PFSK-1 (cell line): ENCODE results near the gene KCNT2.

Source experiments
- FOXP2 ChIP-seq: optimal IDR thresholded peaks from 2 replicates; pipeline ENCODE3; 2011; ENCODE audit warnings: borderline replicate concordance, control low read depth, inconsistent platforms; ENCODE audit not compliant: insufficient read depth; ENCODE audit errors: extremely low read length, extremely low read depth
- POLR2AphosphoS5 ChIP-seq: IDR thresholded peaks from 2 replicates; pipeline ENCODE4 v1.6.1; 2012; ENCODE audit warnings: low read depth, mild to moderate bottlenecking, control low read depth, low read length, moderate library complexity
- REST ChIP-seq, 2 experiments: IDR thresholded peaks; 2 replicates each; pipeline versions ENCODE4 v1.6.1 to v1.8.0; 2011 to 2012; ENCODE audit warnings: low read depth in 2 of 2, low read length in 2 of 2, control low read depth in 1 of 2, inconsistent platforms in 1 of 2, mild to moderate bottlenecking in 1 of 2, moderate library complexity in 1 of 2; ENCODE audit not compliant: insufficient read depth in 1 of 2
- SIN3A ChIP-seq: IDR thresholded peaks from 2 replicates; pipeline ENCODE4 v1.6.1; 2012; ENCODE audit warnings: mild to moderate bottlenecking, low read length, moderate library complexity, borderline replicate concordance; ENCODE audit not compliant: insufficient read depth
- TAF1 ChIP-seq: IDR thresholded peaks from 2 replicates; pipeline ENCODE4 v1.6.1; 2012; ENCODE audit warnings: low read length, control low read depth, borderline replicate concordance; ENCODE audit not compliant: insufficient read depth

Gene KCNT2

GRCh38 chr1:196531737-196532524 is 76.3 kb downstream of the KCNT2 start:
- TF ChIP-seq REST (IDR thresholded peaks at IDR 0.05; ENCODE audit: insufficient read depth in 1 of 2, low read depth in 2 of 2, low read length in 2 of 2) (no peak), FOXP2 (no peak), SIN3A (no peak), POLR2AphosphoS5 (no peak), TAF1 (no peak)

- TF ChIP-seq SIN3A = no peak
- no peak for TF ChIP-seq POLR2AphosphoS5
- TF ChIP-seq REST (IDR thresholded peaks at IDR 0.05; ENCODE audit: insufficient read depth in 1 of 2, low read depth in 2 of 2, low read length in 2 of 2) = no peak
- TF ChIP-seq FOXP2 = no peak
- TF ChIP-seq TAF1 = no peak
These were observed 80.3 kb downstream of the KCNT2 start for GRCh38 chr1:196527919-196528318.

GRCh38 chr1:196517193-196517592 is 91.0 kb downstream of the KCNT2 start:
- TF ChIP-seq FOXP2 (no peak), SIN3A (no peak), REST (IDR thresholded peaks at IDR 0.05; ENCODE audit: insufficient read depth in 1 of 2, low read depth in 2 of 2, low read length in 2 of 2) (no peak), POLR2AphosphoS5 (no peak), TAF1 (no peak)

GRCh38 chr1:196516373-196516772 is 91.9 kb downstream of the KCNT2 start:
- TF ChIP-seq FOXP2 (no peak), SIN3A (no peak), REST (IDR thresholded peaks at IDR 0.05; ENCODE audit: insufficient read depth in 1 of 2, low read depth in 2 of 2, low read length in 2 of 2) (no peak), TAF1 (no peak), POLR2AphosphoS5 (no peak)

- TF ChIP-seq SIN3A (no peak), FOXP2 (no peak), TAF1 (no peak), POLR2AphosphoS5 (no peak), REST (IDR thresholded peaks at IDR 0.05; ENCODE audit: insufficient read depth in 1 of 2, low read depth in 2 of 2, low read length in 2 of 2) (no peak)
These were observed 92.3 kb downstream of the KCNT2 start for GRCh38 chr1:196515904-196516303.
